AG09319 (cell line): ENCODE data around the gene NAA60.

Experiments used
- DNase-seq: peaks from one replicate; pipeline ENCODE4 v3.0.0-alpha.2; 2010; ENCODE audit warnings: low read depth; ENCODE audit errors: extremely low read depth
- TF ChIP-seq, protein P1 (sequence below): IDR thresholded peaks from 2 replicates; pipeline ENCODE4 v1.5.1; 2011; ENCODE audit warnings: low read depth, mild to moderate bottlenecking, inconsistent platforms, low read length, moderate library complexity

The NAA60 gene

DNA sequence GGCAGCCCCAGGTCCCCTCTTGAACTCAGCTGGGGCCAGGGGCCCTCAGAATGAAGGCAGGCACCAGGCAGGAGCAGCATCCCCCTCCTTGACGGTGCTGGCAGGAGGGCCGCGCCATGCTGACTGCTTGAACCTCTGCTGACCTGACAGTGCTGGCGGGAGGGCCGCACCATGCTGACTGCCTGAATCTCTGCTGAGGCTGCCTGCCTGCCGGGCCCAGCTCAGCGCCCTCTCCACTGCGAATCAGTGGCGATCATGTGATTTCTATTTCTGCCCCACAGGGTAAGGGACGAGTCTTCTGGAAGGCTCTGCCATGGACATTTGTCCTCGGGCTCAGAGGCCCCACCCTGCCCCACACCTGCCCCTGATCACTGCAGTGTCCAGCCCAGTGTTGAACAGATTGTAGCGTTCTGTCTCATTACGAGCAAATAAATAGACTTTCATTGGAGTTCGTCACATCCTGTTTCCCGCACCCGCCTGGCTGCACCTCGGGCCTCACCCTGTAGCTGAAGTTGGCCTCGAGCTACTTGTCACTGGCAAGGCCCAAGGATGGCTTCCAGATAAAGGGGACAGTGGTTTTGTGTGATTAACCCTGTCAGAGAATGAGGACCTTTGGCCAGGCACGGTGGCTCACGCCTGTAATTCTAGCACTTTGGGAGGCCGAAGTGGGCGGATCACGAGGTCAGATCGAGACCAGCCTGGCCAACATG lies 43.2 kb downstream of the NAA60 start:
- DNase-seq: no peak
- TF ChIP-seq, protein P1, sequence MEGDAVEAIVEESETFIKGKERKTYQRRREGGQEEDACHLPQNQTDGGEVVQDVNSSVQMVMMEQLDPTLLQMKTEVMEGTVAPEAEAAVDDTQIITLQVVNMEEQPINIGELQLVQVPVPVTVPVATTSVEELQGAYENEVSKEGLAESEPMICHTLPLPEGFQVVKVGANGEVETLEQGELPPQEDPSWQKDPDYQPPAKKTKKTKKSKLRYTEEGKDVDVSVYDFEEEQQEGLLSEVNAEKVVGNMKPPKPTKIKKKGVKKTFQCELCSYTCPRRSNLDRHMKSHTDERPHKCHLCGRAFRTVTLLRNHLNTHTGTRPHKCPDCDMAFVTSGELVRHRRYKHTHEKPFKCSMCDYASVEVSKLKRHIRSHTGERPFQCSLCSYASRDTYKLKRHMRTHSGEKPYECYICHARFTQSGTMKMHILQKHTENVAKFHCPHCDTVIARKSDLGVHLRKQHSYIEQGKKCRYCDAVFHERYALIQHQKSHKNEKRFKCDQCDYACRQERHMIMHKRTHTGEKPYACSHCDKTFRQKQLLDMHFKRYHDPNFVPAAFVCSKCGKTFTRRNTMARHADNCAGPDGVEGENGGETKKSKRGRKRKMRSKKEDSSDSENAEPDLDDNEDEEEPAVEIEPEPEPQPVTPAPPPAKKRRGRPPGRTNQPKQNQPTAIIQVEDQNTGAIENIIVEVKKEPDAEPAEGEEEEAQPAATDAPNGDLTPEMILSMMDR: no peak

DNA sequence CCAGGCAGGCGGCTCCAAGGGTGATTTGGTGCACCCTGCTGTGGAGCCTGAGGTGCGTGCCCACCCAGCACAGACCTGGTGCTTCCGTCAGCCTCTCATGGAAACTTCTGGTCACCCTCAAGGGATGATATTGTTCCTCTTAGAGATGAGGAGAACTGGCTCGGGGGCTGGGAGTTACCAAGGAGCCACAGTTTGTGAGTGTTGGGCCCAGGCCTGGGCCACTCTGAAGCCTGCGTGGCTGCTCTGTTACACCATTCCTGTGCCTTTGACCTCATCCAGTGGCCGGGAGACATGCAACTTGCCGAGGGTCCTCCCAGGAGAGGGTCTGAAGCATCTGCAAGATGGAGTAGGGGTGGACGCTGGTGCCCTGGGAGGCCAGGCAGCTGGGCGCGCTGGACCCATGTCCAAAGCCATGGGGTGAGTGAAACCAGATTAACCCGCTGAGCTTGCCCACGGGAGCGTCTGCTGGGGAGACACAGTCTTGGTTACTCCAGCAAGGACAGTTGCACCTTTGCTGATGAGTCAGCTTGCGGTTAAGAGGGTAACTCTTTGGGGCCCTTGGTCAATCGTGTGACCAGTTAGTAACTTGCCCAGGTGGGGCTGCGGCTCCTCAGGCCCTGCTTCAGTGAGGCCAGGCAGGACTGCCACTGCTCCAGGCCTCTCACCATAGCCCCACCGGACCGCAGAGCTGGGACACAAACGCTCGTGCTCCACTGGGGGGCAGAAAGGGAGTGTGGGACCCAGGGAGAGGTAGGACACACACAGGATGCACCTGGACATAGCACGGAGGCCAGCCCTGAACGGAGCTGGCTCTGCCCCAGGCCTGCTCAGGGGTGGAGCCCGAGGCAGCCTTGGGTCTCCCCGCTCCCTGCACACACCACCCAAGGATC lies 44.3 kb downstream of the NAA60 start:
- TF ChIP-seq, protein P1: no peak
- DNase-seq: no peak

DNA sequence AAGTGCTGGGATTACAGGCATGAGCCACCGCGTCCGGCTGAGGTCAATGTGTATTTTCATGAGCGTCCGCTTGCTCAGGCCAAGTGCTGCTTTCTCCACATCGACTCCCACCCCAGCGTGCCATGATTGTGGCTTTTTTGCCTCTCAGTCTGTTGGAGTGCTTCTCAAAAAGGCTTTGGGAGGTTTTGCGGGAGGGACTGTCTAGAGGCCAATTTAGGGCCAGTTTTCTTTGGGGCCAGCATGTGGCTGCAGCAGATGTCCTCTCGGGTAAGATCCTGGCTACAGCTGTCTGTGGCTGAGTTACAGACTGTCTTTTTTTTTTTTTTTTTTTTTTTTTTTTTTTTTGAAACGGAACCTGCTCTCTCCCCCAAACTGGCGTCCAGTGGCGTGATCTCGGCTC lies 45.3 kb downstream of the NAA60 start:
- TF ChIP-seq, protein P1: no peak
- no peak for DNase-seq

DNA sequence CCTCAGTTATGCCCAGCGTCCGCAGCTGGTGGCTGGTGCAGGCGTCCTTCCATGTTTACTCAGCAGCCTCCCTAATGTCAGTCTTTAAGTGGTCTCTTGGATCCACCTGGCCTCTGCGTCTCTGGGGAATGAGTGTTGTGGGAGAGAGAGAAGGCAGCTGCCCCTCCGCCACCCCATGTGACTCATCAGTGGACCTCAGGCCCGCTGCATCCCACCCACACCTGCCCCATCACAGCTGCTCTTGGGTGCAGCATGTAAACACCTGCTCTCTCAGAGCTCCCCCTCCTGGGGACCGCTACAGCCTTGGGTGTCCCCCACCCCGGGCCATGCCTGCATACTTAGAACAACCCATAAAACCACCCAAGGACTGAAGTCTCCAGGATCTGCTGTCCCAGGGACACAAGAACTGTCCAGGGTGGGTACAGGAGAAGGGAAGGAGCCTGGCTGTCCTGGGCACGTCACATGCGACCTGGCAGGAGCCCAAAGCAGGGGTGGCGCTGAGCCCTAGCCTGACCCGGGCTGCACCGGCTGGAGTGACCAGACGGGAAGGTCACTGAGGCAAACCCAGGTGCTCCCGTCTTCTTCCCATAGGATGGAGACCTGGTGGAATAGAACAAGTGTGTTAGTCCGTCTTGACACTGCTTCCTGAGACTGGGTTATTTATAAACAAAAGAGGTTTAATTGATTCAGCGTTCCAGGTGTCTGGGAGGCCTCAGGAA lies 47.6 kb downstream of the NAA60 start:
- DNase-seq: no peak
- TF ChIP-seq, protein P1: no peak

DNA sequence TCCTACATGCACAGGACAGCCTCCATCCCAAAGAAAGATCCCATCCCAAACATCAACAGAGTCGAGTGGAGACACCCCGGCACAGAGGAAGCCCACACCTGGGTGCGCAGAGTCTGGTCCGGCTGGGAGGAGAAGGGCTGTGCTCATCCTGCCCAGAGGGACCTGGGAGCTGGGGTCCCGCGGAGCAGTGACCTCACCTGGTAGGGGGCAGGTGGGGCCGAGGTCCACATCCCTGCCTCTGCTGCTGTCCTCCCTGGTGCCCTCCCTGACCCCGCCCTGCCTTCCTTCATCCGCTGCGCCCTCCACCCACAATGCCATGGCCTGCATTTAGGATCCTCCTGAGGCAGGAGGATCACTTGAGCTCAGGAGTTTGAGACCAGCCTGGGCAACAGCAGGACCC lies 48.9 kb downstream of the NAA60 start:
- TF ChIP-seq, protein P1: no peak
- DNase-seq: no peak

DNA sequence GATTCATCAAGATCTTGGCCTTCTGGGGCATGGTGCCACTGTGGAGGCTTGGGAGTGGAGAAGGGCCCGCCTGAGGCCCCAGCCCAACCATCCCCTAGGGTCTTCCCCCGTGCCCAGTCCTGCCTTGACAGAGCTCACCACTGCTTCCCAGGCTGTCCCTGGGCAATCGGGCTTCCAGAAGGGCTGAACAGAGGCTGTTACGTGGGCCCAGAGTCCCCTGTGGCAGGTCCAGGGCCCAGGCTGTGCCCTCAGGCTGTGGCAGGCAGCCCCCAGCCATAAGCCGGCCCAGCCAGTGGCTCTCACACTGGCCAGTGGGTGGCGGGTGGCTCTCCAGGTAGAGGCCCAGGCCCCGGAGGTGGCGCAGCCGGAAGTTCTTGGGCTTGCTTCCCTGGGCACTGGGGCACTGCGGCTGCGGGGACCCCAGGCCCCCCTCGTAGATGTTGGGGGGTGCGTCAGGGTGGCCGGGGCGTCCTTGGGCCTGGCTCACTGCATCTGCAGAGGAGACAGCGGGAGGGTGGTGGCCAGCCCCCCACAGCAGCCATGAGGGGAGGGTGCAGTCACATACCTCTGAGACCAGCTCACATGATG lies 51.0 kb downstream of the NAA60 start:
- TF ChIP-seq, protein P1: no peak
- no peak for DNase-seq
